HFF-Myc (cell line): ENCODE results near the gene ATIC.

Experiments
- DNase-seq: peaks from one replicate; pipeline ENCODE4 v3.0.0-alpha.2; 2011; ENCODE audit warnings: low read depth; ENCODE audit errors: extremely low read depth
- H3K4me3 ChIP-seq: replicated peaks from 2 replicates; pipeline ENCODE4 v1.5.1; 2011; ENCODE audit warnings: low read depth, mild to moderate bottlenecking, control low read depth, low read length
- TF ChIP-seq, protein P1 (sequence below): IDR thresholded peaks from 2 replicates; pipeline ENCODE4 v1.5.1; 2012; ENCODE audit warnings: mild to moderate bottlenecking, low read depth, low read length, control low read depth; ENCODE audit errors: missing control alignments

The ATIC gene

GRCh38 chr2:215311625-215312396 is at the start of gene ATIC:
TSS of gene ATIC (plus strand) at chr2:215312059. CDS start at chr2:215312143, 84 bp downstream.
- TF ChIP-seq, protein P1, sequence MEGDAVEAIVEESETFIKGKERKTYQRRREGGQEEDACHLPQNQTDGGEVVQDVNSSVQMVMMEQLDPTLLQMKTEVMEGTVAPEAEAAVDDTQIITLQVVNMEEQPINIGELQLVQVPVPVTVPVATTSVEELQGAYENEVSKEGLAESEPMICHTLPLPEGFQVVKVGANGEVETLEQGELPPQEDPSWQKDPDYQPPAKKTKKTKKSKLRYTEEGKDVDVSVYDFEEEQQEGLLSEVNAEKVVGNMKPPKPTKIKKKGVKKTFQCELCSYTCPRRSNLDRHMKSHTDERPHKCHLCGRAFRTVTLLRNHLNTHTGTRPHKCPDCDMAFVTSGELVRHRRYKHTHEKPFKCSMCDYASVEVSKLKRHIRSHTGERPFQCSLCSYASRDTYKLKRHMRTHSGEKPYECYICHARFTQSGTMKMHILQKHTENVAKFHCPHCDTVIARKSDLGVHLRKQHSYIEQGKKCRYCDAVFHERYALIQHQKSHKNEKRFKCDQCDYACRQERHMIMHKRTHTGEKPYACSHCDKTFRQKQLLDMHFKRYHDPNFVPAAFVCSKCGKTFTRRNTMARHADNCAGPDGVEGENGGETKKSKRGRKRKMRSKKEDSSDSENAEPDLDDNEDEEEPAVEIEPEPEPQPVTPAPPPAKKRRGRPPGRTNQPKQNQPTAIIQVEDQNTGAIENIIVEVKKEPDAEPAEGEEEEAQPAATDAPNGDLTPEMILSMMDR: no peak

GRCh38 chr2:215262303-215262702 is 49.6 kb upstream of the ATIC start:
- no peak overlapping the region for H3K4me3 ChIP-seq
- no peak for DNase-seq
- TF ChIP-seq, protein P1: no peak

More at GRCh38 chr2:215311625-215312396, at the start of gene ATIC:
- DNase-seq: peak; percentile 71
- peak within 1 kb of the TSS; percentile 73 for H3K4me3 ChIP-seq

DNA sequence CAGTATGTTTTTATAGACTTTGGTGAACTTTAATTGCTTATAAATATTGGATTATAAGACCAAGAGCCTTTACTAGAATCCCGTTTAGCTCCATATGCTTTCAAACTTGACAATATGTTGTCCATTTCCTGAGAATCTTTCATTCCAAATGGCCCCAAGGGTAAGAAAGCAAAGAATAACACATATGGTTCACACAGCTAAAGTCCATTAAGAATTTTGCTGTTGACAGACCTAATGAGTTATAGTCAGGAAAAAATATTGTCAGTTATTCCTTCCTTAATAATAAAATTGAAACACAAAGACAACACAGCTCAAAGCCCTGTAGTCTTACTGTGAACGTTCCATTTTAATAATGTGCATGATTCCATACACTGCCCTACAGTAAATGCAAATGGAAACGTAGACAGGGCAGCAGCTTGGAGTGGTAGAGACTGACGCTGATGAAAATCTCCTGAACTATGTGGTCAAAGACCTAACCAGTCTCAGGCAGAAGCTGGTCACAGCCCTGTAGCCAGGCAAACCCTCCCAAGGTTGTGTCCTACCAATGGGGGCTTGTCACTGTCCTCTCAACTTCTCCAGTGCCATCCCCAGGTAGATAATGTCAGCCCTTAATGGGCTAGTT is 49.0 kb upstream of the ATIC start:
- no peak for DNase-seq
- TF ChIP-seq, protein P1: no peak
- H3K4me3 ChIP-seq: no peak overlapping the region

GRCh38 chr2:215264374-215264773 is 47.5 kb upstream of the ATIC start:
- H3K4me3 ChIP-seq: no peak overlapping the region
- no peak for DNase-seq
- TF ChIP-seq, protein P1: no peak

GRCh38 chr2:215269397-215270117 is 42.3 kb upstream of the ATIC start:
- H3K4me3 ChIP-seq: no peak overlapping the region
- DNase-seq: peak; percentile 63
- TF ChIP-seq, protein P1: peak; percentile 69

DNA sequence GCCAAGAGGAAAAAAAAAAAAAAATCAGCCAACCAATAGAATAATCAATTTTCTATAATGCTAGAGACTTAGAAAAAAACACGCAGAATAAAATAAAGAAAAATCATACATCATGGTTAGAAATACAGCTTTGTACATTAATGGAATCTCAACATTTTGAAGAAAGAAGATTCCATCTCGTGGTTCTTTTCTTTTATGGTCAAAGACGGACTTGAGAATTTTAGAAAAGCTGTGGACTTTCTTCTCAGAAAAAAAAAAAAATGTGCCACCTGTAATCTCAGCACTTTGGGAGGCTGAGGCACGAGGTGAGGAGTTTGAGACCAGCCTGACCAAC is 41.8 kb upstream of the ATIC start:
- DNase-seq: no peak
- H3K4me3 ChIP-seq: no peak overlapping the region
- TF ChIP-seq, protein P1: no peak
